ENCODE data around the gene CD244.

The CD244 gene

GRCh38 chr1:160780398-160780755, 82.3 kb downstream of the CD244 start:
- FAIRE-seq, result no peak
- TF ChIP-seq CTCF (IDR thresholded peaks at IDR 0.05; ENCODE audit: insufficient read depth, missing control alignments), result no peak
- DNase-seq (ENCODE audit: insufficient read length, low spot score), result no peak

Data from D721Med (cell line).